GM10266 (cell line): ENCODE measurements around the gene KATNB1.

ENCODE experiments used
- DNase-seq: peaks from one replicate; pipeline ENCODE4 v3.0.0; 2012; ENCODE audit errors: extremely low spot score
- TF ChIP-seq, protein P1 (sequence below): IDR thresholded peaks from 2 replicates; pipeline ENCODE4 v1.5.1; 2012; ENCODE audit warnings: mild to moderate bottlenecking, low read depth; ENCODE audit not compliant: control insufficient read depth, insufficient read depth; ENCODE audit errors: missing control alignments

KATNB1 gene

DNA sequence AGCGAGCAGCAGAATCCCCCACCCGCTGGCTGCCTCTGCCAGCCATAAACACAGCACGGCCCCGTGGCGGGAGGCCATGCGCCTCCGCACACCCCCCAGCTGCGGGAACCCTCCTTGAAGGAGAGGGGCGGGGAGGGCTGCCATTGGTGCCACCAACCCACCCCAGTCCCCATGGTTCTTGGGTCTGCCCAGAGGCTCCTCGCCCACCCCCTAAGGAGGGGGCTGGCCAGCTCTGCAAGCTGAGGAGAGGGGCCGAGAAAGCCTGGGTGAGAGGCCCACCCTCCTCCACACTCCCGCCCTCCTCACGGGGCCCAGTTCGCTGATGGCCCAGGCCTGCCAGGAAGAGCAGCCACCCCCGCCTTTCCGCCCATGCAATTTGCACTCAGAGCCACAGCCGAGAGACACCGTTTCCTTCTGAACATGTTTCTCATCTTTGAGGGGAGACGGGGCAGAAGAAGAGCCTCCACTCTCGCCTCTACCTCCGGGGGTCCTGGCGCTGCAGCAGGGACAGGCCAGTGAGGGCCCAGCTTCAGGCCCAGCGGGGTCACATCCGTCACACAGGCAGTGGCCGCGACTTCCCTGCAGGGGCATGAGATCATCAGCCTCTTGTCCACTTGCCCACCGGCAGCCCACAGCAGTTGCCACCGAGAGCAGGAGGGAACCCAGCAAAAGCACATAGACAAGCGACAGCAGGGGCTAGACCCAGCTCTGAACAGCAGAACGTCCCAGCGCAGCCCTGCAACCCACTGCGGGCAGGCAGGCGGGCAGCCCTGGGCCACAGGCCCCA is 23.0 kb downstream of the KATNB1 start:
- DNase-seq, result no peak
- TF ChIP-seq, protein P1, sequence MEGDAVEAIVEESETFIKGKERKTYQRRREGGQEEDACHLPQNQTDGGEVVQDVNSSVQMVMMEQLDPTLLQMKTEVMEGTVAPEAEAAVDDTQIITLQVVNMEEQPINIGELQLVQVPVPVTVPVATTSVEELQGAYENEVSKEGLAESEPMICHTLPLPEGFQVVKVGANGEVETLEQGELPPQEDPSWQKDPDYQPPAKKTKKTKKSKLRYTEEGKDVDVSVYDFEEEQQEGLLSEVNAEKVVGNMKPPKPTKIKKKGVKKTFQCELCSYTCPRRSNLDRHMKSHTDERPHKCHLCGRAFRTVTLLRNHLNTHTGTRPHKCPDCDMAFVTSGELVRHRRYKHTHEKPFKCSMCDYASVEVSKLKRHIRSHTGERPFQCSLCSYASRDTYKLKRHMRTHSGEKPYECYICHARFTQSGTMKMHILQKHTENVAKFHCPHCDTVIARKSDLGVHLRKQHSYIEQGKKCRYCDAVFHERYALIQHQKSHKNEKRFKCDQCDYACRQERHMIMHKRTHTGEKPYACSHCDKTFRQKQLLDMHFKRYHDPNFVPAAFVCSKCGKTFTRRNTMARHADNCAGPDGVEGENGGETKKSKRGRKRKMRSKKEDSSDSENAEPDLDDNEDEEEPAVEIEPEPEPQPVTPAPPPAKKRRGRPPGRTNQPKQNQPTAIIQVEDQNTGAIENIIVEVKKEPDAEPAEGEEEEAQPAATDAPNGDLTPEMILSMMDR, result no peak

DNA sequence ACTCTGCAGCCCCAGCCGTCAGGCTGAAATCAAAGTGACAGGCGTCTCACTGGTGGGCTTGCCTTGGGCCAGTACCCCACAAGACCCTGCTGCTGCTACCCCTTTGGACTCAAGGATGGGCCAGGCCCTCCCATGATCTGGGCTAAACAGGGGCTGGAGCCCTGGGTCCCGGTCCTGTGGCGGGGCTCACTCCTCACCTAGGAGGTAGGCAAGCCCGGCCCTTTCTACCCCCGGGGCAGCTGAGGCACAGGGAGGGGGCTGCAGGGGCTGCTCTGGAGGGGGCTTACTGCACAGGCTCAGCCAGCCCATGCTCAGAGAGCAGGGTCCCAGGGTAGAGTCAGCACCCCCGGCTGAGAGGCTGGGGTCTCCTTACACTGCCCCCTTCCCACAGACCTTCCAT is 23.6 kb downstream of the KATNB1 start:
- TF ChIP-seq, protein P1, result no peak
- no peak for DNase-seq

DNA sequence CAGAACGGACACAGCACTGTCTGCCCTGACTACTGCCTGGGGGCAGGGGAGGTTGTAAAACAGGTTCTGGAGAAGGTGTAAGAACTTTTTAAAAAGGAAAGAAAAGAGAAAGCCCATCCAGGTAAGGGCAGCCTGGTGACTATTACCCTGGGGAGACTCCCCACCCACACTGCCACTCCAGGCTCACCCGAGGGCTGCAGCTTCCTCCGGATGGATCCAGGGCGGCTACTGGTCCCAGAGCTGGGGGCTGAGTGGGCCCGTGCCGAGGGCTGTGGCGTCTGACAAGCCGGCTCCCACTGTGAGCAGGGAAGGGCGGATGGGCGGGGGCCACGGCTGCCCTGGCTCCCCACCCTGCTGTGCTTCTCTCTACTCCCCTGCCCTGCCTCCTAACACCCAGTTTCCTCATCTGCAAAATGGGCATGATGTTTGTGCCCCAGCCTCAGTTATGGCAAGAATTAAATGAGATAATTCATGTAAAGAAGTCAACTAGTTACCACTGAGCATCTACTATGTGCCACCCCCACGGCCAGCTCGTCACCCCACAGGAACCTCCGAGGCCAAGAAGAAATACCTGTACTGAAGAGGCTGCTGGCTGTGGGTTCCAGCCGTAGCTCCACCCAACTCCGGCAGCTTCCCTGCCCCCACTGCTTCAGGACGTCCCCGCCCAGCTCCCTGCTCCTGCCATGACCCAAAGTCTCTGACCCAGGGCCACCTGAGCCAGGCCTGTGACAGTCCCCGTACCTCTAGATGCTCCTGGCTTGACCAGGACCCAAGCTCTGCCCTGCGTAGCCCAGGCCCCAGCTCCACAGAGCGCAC is 24.2 kb downstream of the KATNB1 start:
- TF ChIP-seq, protein P1, result no peak
- DNase-seq, result no peak

DNA sequence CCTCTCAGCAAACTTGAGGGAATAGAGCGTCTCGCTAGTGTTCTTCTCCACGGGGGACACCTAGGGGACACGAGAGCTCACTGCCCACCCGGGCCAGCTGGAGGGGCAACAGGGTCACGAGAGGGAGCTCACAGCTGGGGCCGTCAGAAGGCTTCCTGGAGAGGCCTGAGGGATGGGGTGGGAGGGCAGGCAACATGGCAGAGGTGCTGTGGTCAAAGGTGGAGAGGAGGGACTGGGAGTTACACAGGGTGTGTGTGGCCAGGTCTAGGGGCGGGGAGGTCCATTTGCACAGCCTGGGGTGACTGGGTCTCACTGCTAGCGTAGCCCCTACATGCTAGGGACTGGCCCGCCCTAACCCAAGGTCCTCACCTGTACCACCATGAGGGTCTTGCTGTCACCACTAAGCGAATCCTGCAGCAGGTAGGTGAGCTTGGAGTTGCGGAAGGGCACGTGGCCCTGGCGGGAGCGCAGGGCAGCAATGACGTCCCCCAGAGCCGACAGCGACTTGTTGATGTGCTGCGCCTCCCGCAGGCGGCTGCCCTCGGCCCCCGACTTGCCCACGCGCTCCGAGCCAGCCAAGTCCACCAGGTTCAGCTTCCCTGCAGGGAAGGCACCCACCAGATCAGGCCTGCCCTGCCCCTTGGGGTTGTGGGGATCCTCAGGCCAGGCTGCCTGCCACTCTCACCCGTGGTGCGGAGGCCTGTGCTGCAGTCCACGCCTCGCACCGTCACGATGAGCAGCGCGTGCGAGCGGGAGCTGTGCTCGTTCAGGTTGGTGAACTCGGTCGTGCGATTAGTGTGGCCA is 25.0 kb downstream of the KATNB1 start:
- DNase-seq, result no peak
- TF ChIP-seq, protein P1, result no peak

DNA sequence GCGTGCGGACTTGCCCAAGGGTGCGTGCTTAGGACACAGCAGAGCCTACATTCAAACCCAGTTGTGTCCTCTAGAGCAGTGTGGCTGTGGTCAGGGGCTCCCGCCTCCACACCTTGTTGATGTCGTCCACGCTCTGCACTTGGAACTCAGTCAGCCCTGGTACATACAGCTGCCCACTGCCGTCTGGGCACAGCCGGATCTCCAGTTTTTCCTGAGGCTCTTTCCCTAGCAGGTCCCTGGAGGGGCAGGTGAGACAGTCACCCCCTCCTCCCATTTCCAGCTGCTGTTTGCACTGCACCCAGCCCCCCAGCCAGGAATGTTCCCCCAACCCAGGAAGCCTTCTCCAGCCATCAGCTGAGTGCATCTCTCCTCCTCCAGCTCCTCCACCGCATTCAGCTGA is 25.7 kb downstream of the KATNB1 start:
- no peak for DNase-seq
- TF ChIP-seq, protein P1, result no peak

DNA sequence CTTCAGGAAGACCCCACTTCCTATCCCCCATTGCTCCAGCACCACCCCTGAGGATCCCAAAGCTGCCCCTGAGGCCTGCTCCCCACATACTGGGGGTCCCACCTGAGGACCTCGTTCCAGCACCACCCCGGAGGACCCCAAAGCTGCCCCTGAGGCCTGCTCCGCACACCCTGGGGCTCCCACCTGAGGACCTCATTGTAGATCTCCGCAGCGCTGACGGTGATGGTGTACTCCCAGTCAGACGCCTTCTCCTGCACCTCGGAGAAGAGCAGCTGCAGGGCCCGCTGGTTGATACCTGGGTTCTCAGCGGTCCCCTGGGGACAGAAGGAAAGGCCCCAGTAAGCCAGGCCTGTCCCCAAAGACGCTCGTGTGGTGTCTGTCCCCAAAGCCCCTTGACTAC is 26.4 kb downstream of the KATNB1 start:
- DNase-seq, result no peak
- TF ChIP-seq, protein P1, result no peak
